GM23338 (cell line): ENCODE results near the gene ZNF644.

Experiments
- EZH2 ChIP-seq: fragments of 200-600 bp; sonication (generic); IDR thresholded peaks from one replicate; pipeline ENCODE4 v1.8.0; 2017; ENCODE audit warnings: antibody characterized with exemption, mild to moderate bottlenecking, low read depth; ENCODE audit not compliant: unreplicated experiment
- NANOG ChIP-seq: IDR thresholded peaks from 2 replicates; pipeline ENCODE4 v1.6.1; 2016; ENCODE audit warnings: antibody characterized with exemption, borderline replicate concordance
- TF ChIP-seq, protein P1 (sequence below), 2 experiments: fragments of 200-600 bp in 1 of 2; sonication (generic) in 1 of 2; conservative IDR thresholded peaks; 2 replicates each; pipeline versions ENCODE4 v1.5.1 to v1.6.1; 2016 to 2017; ENCODE audit warnings: antibody characterized with exemption in 2 of 2, low read depth in 2 of 2, mild to moderate bottlenecking in 2 of 2, moderate library complexity in 1 of 2

DNA sequence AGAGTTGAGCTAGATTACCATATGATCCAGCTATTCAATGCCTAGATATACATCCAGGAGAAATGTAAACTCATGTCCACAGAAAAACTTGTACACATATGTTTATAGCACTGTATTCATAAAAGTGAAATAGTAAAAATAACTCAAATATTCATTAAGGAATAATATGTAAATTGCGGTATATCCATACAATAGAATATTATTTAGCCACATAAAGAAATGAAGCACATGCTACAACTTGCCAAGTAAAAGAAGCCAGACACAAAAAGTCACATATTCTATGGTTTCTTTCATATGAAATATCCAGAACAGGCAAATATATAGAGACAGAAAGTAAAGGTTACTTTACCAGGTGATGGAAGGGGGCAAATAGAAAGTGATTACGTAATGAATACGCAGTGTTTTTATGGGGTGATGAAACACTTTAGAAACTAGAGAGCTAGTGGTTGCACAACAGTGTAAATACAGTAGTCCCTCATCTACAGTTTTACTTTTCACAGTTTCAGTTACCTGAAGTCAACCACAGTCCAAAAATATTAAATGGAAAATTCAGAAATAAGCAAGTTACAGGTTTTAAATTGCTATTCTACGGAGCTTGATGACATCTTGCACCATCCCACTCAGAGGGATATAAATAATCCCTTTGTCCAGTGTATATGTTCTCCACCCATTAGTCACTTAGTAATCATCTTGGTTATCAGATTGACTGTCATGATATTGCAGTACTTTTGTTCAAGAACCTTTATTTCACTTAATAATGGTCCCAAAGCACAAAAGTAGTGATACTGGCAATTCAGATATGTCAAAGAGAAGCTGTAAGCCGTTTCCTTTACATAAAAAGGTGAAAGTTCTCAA, 62.3 kb downstream of the ZNF644 start:
- TF ChIP-seq, protein P1, sequence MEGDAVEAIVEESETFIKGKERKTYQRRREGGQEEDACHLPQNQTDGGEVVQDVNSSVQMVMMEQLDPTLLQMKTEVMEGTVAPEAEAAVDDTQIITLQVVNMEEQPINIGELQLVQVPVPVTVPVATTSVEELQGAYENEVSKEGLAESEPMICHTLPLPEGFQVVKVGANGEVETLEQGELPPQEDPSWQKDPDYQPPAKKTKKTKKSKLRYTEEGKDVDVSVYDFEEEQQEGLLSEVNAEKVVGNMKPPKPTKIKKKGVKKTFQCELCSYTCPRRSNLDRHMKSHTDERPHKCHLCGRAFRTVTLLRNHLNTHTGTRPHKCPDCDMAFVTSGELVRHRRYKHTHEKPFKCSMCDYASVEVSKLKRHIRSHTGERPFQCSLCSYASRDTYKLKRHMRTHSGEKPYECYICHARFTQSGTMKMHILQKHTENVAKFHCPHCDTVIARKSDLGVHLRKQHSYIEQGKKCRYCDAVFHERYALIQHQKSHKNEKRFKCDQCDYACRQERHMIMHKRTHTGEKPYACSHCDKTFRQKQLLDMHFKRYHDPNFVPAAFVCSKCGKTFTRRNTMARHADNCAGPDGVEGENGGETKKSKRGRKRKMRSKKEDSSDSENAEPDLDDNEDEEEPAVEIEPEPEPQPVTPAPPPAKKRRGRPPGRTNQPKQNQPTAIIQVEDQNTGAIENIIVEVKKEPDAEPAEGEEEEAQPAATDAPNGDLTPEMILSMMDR (conservative IDR thresholded peaks at IDR 0.05; ENCODE audit: low read depth in 2 of 2), result no peak
- TF ChIP-seq EZH2, result no peak
- TF ChIP-seq NANOG, result no peak
